ENCODE results near the gene MKX. TPM values are rescaled to one million over a fixed set of nuclear protein-coding genes. Genes with fewer than 3 reads are reported as not detected.

Gene MKX
- total RNA-seq, 4 donors from 2014 or later: 0.63 to 1.2 (median 1.0) TPM

- no peak for TF ChIP-seq EP300 (IDR thresholded peaks at IDR 0.05)
- no peak for TF ChIP-seq POLR2A (IDR thresholded peaks at IDR 0.05)
- TF ChIP-seq, protein P1, sequence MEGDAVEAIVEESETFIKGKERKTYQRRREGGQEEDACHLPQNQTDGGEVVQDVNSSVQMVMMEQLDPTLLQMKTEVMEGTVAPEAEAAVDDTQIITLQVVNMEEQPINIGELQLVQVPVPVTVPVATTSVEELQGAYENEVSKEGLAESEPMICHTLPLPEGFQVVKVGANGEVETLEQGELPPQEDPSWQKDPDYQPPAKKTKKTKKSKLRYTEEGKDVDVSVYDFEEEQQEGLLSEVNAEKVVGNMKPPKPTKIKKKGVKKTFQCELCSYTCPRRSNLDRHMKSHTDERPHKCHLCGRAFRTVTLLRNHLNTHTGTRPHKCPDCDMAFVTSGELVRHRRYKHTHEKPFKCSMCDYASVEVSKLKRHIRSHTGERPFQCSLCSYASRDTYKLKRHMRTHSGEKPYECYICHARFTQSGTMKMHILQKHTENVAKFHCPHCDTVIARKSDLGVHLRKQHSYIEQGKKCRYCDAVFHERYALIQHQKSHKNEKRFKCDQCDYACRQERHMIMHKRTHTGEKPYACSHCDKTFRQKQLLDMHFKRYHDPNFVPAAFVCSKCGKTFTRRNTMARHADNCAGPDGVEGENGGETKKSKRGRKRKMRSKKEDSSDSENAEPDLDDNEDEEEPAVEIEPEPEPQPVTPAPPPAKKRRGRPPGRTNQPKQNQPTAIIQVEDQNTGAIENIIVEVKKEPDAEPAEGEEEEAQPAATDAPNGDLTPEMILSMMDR (IDR thresholded peaks at IDR 0.05): no peak
- Histone ChIP-seq H3K4me3 (no peak overlapping the region), H3K36me3 (no peaks in the 10 kb centered on the region), H3K27ac (no peak overlapping the region), H3K9me3 (no peaks in the 10 kb centered on the region), H3K27me3 (no peaks in the 10 kb centered on the region), H3K4me1 (peaks cover 0 to 11% (median 0%) of the 10 kb centered on the region in 4 donors)
- 41 to 45% methylated on average over 3 of the region's 3 CpGs for WGBS, 2 donors
- no peak for DNase-seq (ENCODE audit: low spot score in 2 of 2)
Observed at GRCh38 chr10:27680006-27680557, 65.5 kb downstream of the MKX start.

DNA sequence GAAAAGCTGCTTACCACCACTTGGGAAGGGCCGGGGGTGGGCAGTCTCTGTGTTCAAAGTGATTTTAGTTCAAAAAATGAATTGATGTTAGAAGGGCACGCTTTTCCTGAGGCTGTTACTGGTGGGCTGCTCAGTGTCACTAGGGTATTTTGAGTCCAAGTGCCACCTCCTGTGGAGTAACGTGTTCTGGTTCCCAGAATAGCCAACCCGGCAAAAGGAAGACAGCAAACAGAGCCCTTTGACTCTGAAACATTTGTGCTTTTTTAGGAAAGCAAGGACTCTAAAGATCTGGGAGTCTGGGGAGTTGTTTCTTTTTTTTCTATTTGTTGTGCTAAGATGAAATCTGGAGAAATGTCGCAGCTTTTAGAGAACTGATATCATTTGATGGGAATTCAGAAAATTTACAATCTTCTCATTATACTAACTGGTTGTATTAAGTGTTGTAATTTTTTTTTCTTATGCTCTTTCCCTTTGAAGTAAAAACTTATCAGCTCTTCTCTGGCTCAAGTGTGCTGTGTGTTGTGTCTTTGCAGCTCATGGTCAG, 66.2 kb downstream of the MKX start:
- H3K27me3 ChIP-seq: no peaks in the 10 kb centered on the region
- H3K9me3 ChIP-seq: no peaks in the 10 kb centered on the region
- H3K36me3 ChIP-seq: no peaks in the 10 kb centered on the region
- H3K27ac ChIP-seq: no peak overlapping the region
- H3K4me3 ChIP-seq: no peak overlapping the region
- WGBS, 2 donors: 31 to 37% methylated on average over 5 of the region's 5 CpGs
- DNase-seq (ENCODE audit: low spot score in 2 of 2): no peak
- H3K4me1 ChIP-seq: peaks cover 0 to 11% (median 0%) of the 10 kb centered on the region in 4 donors
- TF ChIP-seq EP300 (IDR thresholded peaks at IDR 0.05) (no peak), POLR2A (IDR thresholded peaks at IDR 0.05) (no peak)
- TF ChIP-seq, protein P1 (IDR thresholded peaks at IDR 0.05): no peak

- Histone ChIP-seq H3K4me1 (peaks cover 0 to 11% (median 0%) of the 10 kb centered on the region in 4 donors), H3K9me3 (no peaks in the 10 kb centered on the region), H3K36me3 (no peaks in the 10 kb centered on the region), H3K4me3 (no peak overlapping the region), H3K27ac (no peak overlapping the region), H3K27me3 (no peaks in the 10 kb centered on the region)
- no peak for DNase-seq (ENCODE audit: low spot score in 2 of 2)
- TF ChIP-seq, protein P1 (IDR thresholded peaks at IDR 0.05): no peak
- TF ChIP-seq EP300 (IDR thresholded peaks at IDR 0.05) (no peak), POLR2A (IDR thresholded peaks at IDR 0.05) (no peak)
- 62 to 65% methylated on average over 6 of the region's 6 CpGs for WGBS, 2 donors
Observed at GRCh38 chr10:27678166-27678565, 67.5 kb downstream of the MKX start.

- no peak for DNase-seq (ENCODE audit: low spot score in 2 of 2)
- no peaks in the 10 kb centered on the region for H3K9me3 ChIP-seq
- no peaks in the 10 kb centered on the region for H3K27me3 ChIP-seq
- no peaks in the 10 kb centered on the region for H3K4me1 ChIP-seq
- no peak overlapping the region for H3K4me3 ChIP-seq
- TF ChIP-seq POLR2A (IDR thresholded peaks at IDR 0.05) (no peak), EP300 (IDR thresholded peaks at IDR 0.05) (no peak)
- H3K36me3 ChIP-seq: no peaks in the 10 kb centered on the region
- no peak overlapping the region for H3K27ac ChIP-seq
Observed at GRCh38 chr10:27673065-27673464, 72.6 kb downstream of the MKX start.

GRCh38 chr10:27671821-27672220, 73.8 kb downstream of the MKX start:
- Histone ChIP-seq H3K36me3 (no peaks in the 10 kb centered on the region), H3K4me3 (no peak overlapping the region), H3K9me3 (no peaks in the 10 kb centered on the region), H3K4me1 (no peaks in the 10 kb centered on the region), H3K27ac (no peak overlapping the region), H3K27me3 (no peaks in the 10 kb centered on the region)
- TF ChIP-seq, protein P1 (IDR thresholded peaks at IDR 0.05): no peak
- TF ChIP-seq POLR2A (IDR thresholded peaks at IDR 0.05) (no peak), EP300 (IDR thresholded peaks at IDR 0.05) (no peak)
- 73 to 86% methylated on average over 4 of the region's 4 CpGs for WGBS, 2 donors
- no peak for DNase-seq (ENCODE audit: low spot score in 2 of 2)

Data from tibial nerve (tissue), 4 donors.